WTC11 (cell line): ENCODE measurements around the gene GCK.

Experiments used
- CTCF ChIP-seq: fragments of 200-600 bp; IDR thresholded peaks from 2 replicates; pipeline ENCODE4 v1.8.0; 2022; ENCODE audit warnings: antibody characterized with exemption
- SP1 ChIP-seq: sonication (generic); formaldehyde crosslinking; conservative IDR thresholded peaks from 2 replicates; pipeline ENCODE4 v1.8.1; 2022; ENCODE audit warnings: missing genetic modification reagents
- USF2 ChIP-seq: sonication (generic); formaldehyde crosslinking; IDR thresholded peaks from 2 replicates; pipeline ENCODE4 v1.8.1; 2023; ENCODE audit warnings: mild to moderate bottlenecking, missing genetic modification reagents, moderate library complexity

DNA sequence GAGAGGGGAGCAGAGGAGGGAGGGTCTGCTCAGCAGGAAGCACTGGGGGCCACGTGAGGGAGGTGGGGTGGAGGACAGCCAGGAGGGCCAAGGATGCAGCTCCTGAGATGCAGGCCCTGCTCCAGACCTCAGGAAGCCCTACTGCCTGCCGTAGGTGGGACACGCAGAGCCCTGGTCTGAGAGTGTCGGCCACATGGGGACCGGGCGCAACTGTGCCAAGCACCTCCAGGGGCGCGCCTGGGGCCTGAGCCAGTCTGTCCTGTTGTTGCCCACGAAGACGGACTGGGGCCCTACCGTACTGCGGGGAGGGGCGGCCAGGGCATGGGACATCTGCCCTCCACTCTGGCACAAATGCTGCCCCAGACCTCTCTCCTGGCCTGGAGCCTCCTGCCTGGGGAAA lies 43.2 kb upstream of the GCK start:
- TF ChIP-seq SP1 (CRISPR knock-in tag) (no peak), CTCF (no peak), USF2 (CRISPR knock-in tag) (no peak)
